DOHH2 (cell line): ENCODE results near the gene DOCK8.

ENCODE experiments used
- H3F3A ChIP-seq: fragments of 200-600 bp; sonication (generic), shearing (Covaris generic); 2 replicates; pipeline ENCODE4 v1.6.0; 2016; ENCODE audit warnings: antibody characterized with exemption, mild to moderate bottlenecking; ENCODE audit not compliant: control insufficient read depth, insufficient read depth
- H3K27ac ChIP-seq: fragments of 200-600 bp; sonication (generic); 2 replicates; pipeline ENCODE4 v1.5.1; 2014; ENCODE audit warnings: low read depth, mild to moderate bottlenecking, low read length, moderate library complexity
- H3K27me3 ChIP-seq: fragments of 200-600 bp; sonication (generic); 2 replicates; pipeline ENCODE4 v1.6.1; 2014; ENCODE audit warnings: mild to moderate bottlenecking, low read length, mixed read lengths; ENCODE audit not compliant: control insufficient read depth
- H3K36me3 ChIP-seq: fragments of 200-600 bp; sonication (generic); 2 replicates; pipeline ENCODE4 v1.6.1; 2014; ENCODE audit warnings: mild to moderate bottlenecking, low read length, moderate library complexity, mixed read lengths; ENCODE audit not compliant: control insufficient read depth
- H3K4me1 ChIP-seq: fragments of 200-600 bp; sonication (generic); 2 replicates; pipeline ENCODE4 v1.6.1; 2014; ENCODE audit warnings: mild to moderate bottlenecking, low read length, mixed read lengths; ENCODE audit not compliant: control insufficient read depth
- H3K4me2 ChIP-seq: fragments of 200-600 bp; sonication (generic); 2 replicates; pipeline ENCODE4 v1.6.0; 2014; ENCODE audit warnings: mild to moderate bottlenecking, low read length, moderate library complexity
- H3K4me3 ChIP-seq: fragments of 200-600 bp; sonication (generic); 2 replicates; pipeline ENCODE4 v1.5.1; 2014; ENCODE audit warnings: mild to moderate bottlenecking, low read length, mixed read lengths
- H3K79me2 ChIP-seq: fragments of 200-600 bp; sonication (generic); 2 replicates; pipeline ENCODE4 v1.6.1; 2014; ENCODE audit warnings: mild to moderate bottlenecking, low read length, mixed read lengths; ENCODE audit not compliant: control insufficient read depth
- H3K9me2 ChIP-seq: fragments of 200-600 bp; sonication (generic); replicated peaks from 2 replicates; pipeline ENCODE4 v1.6.1; 2014; ENCODE audit warnings: mild to moderate bottlenecking, low read length, mixed read lengths; ENCODE audit not compliant: control insufficient read depth
- H3K9me3 ChIP-seq: fragments of 200-600 bp; sonication (generic); 2 replicates; pipeline ENCODE4 v1.6.1; 2014; ENCODE audit warnings: antibody characterized with exemption, low read length, mixed read lengths; ENCODE audit not compliant: control insufficient read depth, insufficient read depth
- H4K20me1 ChIP-seq: fragments of 200-600 bp; sonication (generic); 2 replicates; pipeline ENCODE4 v1.6.0; 2014; ENCODE audit warnings: low read depth, mild to moderate bottlenecking, antibody characterized with exemption, low read length, moderate library complexity; ENCODE audit not compliant: control insufficient read depth, insufficient read depth
- EZH2phosphoT487 ChIP-seq: fragments of 200-600 bp; sonication (generic); IDR thresholded peaks from 2 replicates; pipeline ENCODE4 v1.6.1; 2017; ENCODE audit warnings: borderline replicate concordance, mild to moderate bottlenecking, antibody characterized with exemption, low read length, moderate library complexity, mixed read lengths
- TF ChIP-seq, protein P1 (sequence below): fragments of 200-600 bp; sonication (generic); IDR thresholded peaks from one replicate; pipeline ENCODE4 v1.5.1; 2014; ENCODE audit warnings: antibody characterized with exemption, mild to moderate bottlenecking, low read depth, low read length; ENCODE audit not compliant: poor library complexity, severe bottlenecking

The DOCK8 gene

GRCh38 chr9:441126-441525 is 226.5 kb downstream of the DOCK8 start:
- Histone ChIP-seq H3K4me3 (no peak overlapping the region), H3K4me2 (no peak overlapping the region), H3K79me2 (no peaks in the 10 kb centered on the region), H3K9me3 (no peaks in the 10 kb centered on the region), H4K20me1 (no peaks in the 10 kb centered on the region), H3K4me1 (no peaks in the 10 kb centered on the region), H3K27me3 (no peaks in the 10 kb centered on the region), H3K9me2 (no peaks in the 10 kb centered on the region), H3K27ac (no peak overlapping the region), H3F3A (no peaks in the 10 kb centered on the region), H3K36me3 (peaks cover 58% of the 10 kb centered on the region)
- no peak for TF ChIP-seq EZH2phosphoT487
- TF ChIP-seq, protein P1, sequence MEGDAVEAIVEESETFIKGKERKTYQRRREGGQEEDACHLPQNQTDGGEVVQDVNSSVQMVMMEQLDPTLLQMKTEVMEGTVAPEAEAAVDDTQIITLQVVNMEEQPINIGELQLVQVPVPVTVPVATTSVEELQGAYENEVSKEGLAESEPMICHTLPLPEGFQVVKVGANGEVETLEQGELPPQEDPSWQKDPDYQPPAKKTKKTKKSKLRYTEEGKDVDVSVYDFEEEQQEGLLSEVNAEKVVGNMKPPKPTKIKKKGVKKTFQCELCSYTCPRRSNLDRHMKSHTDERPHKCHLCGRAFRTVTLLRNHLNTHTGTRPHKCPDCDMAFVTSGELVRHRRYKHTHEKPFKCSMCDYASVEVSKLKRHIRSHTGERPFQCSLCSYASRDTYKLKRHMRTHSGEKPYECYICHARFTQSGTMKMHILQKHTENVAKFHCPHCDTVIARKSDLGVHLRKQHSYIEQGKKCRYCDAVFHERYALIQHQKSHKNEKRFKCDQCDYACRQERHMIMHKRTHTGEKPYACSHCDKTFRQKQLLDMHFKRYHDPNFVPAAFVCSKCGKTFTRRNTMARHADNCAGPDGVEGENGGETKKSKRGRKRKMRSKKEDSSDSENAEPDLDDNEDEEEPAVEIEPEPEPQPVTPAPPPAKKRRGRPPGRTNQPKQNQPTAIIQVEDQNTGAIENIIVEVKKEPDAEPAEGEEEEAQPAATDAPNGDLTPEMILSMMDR: no peak

GRCh38 chr9:444528-444927 is 229.9 kb downstream of the DOCK8 start:
- Histone ChIP-seq H3F3A (no peaks in the 10 kb centered on the region), H3K9me2 (no peaks in the 10 kb centered on the region), H3K27me3 (no peaks in the 10 kb centered on the region), H3K79me2 (no peaks in the 10 kb centered on the region), H3K4me3 (no peak overlapping the region), H3K36me3 (peaks cover 33% of the 10 kb centered on the region), H3K27ac (no peak overlapping the region), H3K4me1 (no peaks in the 10 kb centered on the region), H4K20me1 (no peaks in the 10 kb centered on the region), H3K9me3 (no peaks in the 10 kb centered on the region), H3K4me2 (no peak overlapping the region)
- no peak for TF ChIP-seq EZH2phosphoT487
- TF ChIP-seq, protein P1: no peak

GRCh38 chr9:445033-445432 is 230.4 kb downstream of the DOCK8 start:
- no peaks in the 10 kb centered on the region for H3K9me2 ChIP-seq
- no peak overlapping the region for H3K4me2 ChIP-seq
- no peaks in the 10 kb centered on the region for H3K4me1 ChIP-seq
- peaks cover 39% of the 10 kb centered on the region for H3K36me3 ChIP-seq
- no peak overlapping the region for H3K4me3 ChIP-seq
- H3K79me2 ChIP-seq: no peaks in the 10 kb centered on the region
- no peak overlapping the region for H3K27ac ChIP-seq
- no peaks in the 10 kb centered on the region for H3F3A ChIP-seq
- TF ChIP-seq, protein P1: no peak
- no peak for TF ChIP-seq EZH2phosphoT487
- H3K9me3 ChIP-seq: no peaks in the 10 kb centered on the region
- H4K20me1 ChIP-seq: no peaks in the 10 kb centered on the region
- H3K27me3 ChIP-seq: no peaks in the 10 kb centered on the region
